ENCODE results near the gene DUSP19.

DNA sequence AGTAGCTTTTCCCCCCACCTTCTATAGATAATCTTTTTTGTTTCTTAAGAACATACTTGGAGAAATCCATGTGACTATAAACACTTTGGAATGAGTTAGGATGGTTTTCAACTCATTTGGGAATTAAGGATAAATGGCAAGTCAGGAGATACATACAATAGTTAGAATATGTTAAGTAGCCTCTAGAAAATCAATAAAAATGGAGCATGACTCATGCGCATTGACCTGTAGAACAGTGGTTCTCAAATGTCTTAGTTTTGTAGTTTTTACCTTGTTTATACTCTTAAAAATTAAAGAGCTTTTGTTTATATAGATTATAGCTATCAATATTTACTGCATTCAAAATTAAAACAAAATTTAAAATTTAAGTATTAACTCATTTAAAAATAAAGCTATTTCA lies 70.4 kb downstream of the DUSP19 start:
- TF ChIP-seq, protein P1, sequence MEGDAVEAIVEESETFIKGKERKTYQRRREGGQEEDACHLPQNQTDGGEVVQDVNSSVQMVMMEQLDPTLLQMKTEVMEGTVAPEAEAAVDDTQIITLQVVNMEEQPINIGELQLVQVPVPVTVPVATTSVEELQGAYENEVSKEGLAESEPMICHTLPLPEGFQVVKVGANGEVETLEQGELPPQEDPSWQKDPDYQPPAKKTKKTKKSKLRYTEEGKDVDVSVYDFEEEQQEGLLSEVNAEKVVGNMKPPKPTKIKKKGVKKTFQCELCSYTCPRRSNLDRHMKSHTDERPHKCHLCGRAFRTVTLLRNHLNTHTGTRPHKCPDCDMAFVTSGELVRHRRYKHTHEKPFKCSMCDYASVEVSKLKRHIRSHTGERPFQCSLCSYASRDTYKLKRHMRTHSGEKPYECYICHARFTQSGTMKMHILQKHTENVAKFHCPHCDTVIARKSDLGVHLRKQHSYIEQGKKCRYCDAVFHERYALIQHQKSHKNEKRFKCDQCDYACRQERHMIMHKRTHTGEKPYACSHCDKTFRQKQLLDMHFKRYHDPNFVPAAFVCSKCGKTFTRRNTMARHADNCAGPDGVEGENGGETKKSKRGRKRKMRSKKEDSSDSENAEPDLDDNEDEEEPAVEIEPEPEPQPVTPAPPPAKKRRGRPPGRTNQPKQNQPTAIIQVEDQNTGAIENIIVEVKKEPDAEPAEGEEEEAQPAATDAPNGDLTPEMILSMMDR (IDR thresholded peaks at IDR 0.05; ENCODE audit: insufficient read depth, low read depth, low read length): no peak
- TF ChIP-seq EZH2 (IDR thresholded peaks at IDR 0.05; ENCODE audit: insufficient read depth, low read length): no peak
